Measurements from ENCODE around the gene AP3S2. TPM values are rescaled to one million over a fixed set of nuclear protein-coding genes. Genes with fewer than 3 reads are reported as not detected.

AP3S2 gene
- total and polyA plus RNA-seq, 2 experiments from 2014 or later: 9.4 to 93.3 TPM

GRCh38 chr15:89828281-89829145 lies 65.3 kb downstream of the AP3S2 start (continued):
- TF ChIP-seq EZH2 (IDR thresholded peaks at IDR 0.05; ENCODE audit: low read depth, unreplicated experiment): no peak
- no peak for TF ChIP-seq ZNF114 (CRISPR knock-in tag; IDR thresholded peaks at IDR 0.05)
- TF ChIP-seq ETS1 (IDR thresholded peaks at IDR 0.05): no peak
- no peak for TF ChIP-seq REST (IDR thresholded peaks at IDR 0.05; ENCODE audit: unreplicated experiment)
- no peak for TF ChIP-seq CTCF (conservative IDR thresholded peaks at IDR 0.05; ENCODE audit: low read depth in 2 of 2)
- no peak for TF ChIP-seq STAT1 (IDR thresholded peaks at IDR 0.05; ENCODE audit: unreplicated experiment)

GRCh38 chr15:89827829-89828228 lies 66.0 kb downstream of the AP3S2 start:
- Histone ChIP-seq H3K27ac (ENCODE audit: low read depth) (no peak overlapping the region), H2AFZ (no peak overlapping the region)
- no peak for TF ChIP-seq ETS1 (IDR thresholded peaks at IDR 0.05)
- no peak for TF ChIP-seq EZH2 (IDR thresholded peaks at IDR 0.05; ENCODE audit: low read depth, unreplicated experiment)
- no peak for TF ChIP-seq REST (IDR thresholded peaks at IDR 0.05; ENCODE audit: unreplicated experiment)
- no peak for TF ChIP-seq STAT1 (IDR thresholded peaks at IDR 0.05; ENCODE audit: unreplicated experiment)
- no peak for TF ChIP-seq JUNB (IDR thresholded peaks at IDR 0.05; ENCODE audit: unreplicated experiment)
- no peak for TF ChIP-seq NANOG (IDR thresholded peaks at IDR 0.05; ENCODE audit: borderline replicate concordance)
- no peak for TF ChIP-seq EZH2phosphoT487 (IDR thresholded peaks at IDR 0.05; ENCODE audit: unreplicated experiment)

More at GRCh38 chr15:89827829-89828228, 66.0 kb downstream of the AP3S2 start:
- no peaks in the 10 kb centered on the region for H3F3A ChIP-seq (replicated peaks; ENCODE audit: low read depth)
- H3K36me3 ChIP-seq (ENCODE audit: insufficient read depth): no peaks in the 10 kb centered on the region
- Mint-ChIP-seq H3K9me3 (no peaks in the 10 kb centered on the region), H3K27me3 (ENCODE audit: insufficient read depth, low read depth, poor library complexity) (peaks cover 7% of the 10 kb centered on the region), H3K4me1 (peaks cover 26% of the 10 kb centered on the region), H3K4me3 (no peak overlapping the region), H3K36me3 (ENCODE audit: low read depth) (peaks cover under 1% of the 10 kb centered on the region; the same call in 1 of the 3 replicates), H3K27ac (no peak overlapping the region; the same call in 1 of the 2 replicates)
- H4K20me1 ChIP-seq (replicated peaks; ENCODE audit: insufficient read depth): no peaks in the 10 kb centered on the region; the same call in 1 of the 2 replicates
- H3K27me3 ChIP-seq (ENCODE audit: insufficient read depth): no peaks in the 10 kb centered on the region
- no peak for DNase-seq (ENCODE audit: low spot score)
- H3K4me2 ChIP-seq: no peak overlapping the region
- no peak for ATAC-seq
- H3K79me2 ChIP-seq (replicated peaks; ENCODE audit: insufficient read depth): no peaks in the 10 kb centered on the region
- no peaks in the 10 kb centered on the region; the same call in 1 of the 2 replicates for H3K4me1 ChIP-seq (ENCODE audit: insufficient read depth)
- H3K9me2 ChIP-seq (ENCODE audit: insufficient read depth): no peaks in the 10 kb centered on the region
- no peak overlapping the region for H3K4me3 ChIP-seq

All from GM23338 (cell line).